Left ventricle myocardium inferior (tissue), 1 donor: Measurements from ENCODE around the gene ACOX3. TPM values are rescaled to one million over a fixed set of nuclear protein-coding genes. Genes with fewer than 3 reads are reported as not detected.

Source experiments
- DNase-seq: peaks from one replicate; pipeline ENCODE4 v3.0.0-alpha.2; 2020
- H3K27ac ChIP-seq: fragments of 200-600 bp; replicated peaks from 2 replicates; pipeline ENCODE4 v1.8.0; 2021
- H3K27me3 ChIP-seq: fragments of 200-600 bp; 2 replicates; pipeline ENCODE4 v1.8.0; 2021; ENCODE audit warnings: low read depth
- H3K36me3 ChIP-seq: fragments of 200-600 bp; 2 replicates; pipeline ENCODE4 v1.8.0; 2021
- H3K4me1 ChIP-seq: fragments of 200-600 bp; 2 replicates; pipeline ENCODE4 v1.8.0; 2021
- H3K4me3 ChIP-seq: fragments of 200-600 bp; 2 replicates; pipeline ENCODE4 v1.8.0; 2021; ENCODE audit warnings: mild to moderate bottlenecking, moderate library complexity
- H3K9me3 ChIP-seq: fragments of 200-600 bp; replicated peaks from 2 replicates; pipeline ENCODE4 v1.8.0; 2021
- CTCF ChIP-seq: fragments of 200-600 bp; IDR thresholded peaks from 2 replicates; pipeline ENCODE4 v1.8.0; 2021; ENCODE audit warnings: antibody characterized with exemption, mild to moderate bottlenecking, borderline replicate concordance
- intact Hi-C: fragments of 100-400 bp; cut with micrococcal nuclease; formaldehyde crosslinking; loops from one replicate; pipeline ENCODE4 v1.11.0; 2022
- total RNA-seq: library from RNA; stranded (reverse); fragmentation: NEBNext Ultra II Directional; extraction: Animal tissue kit (Norgen Biotek cat#: 25700); gene quantifications from one replicate; pipeline ENCODE4 v1.2.1, GENCODE V29; 2021
- donor health status: DM: no; HTN: yes; CAD: no; lungs with severe emphysema.

ACOX3 gene
- total RNA-seq, 1 donor from 2014 or later, result 22.0 TPM

- no peaks in the 10 kb centered on the region for H3K9me3 ChIP-seq
- peak overlapping the region; percentile 74 for H3K27ac ChIP-seq
- no peak for TF ChIP-seq CTCF
- DNase-seq, result peak; percentile 14
- peaks cover 45% of the 10 kb centered on the region for H3K36me3 ChIP-seq
- H3K4me1 ChIP-seq, result peaks cover 57% of the 10 kb centered on the region
- H3K27me3 ChIP-seq, result no peaks in the 10 kb centered on the region
- H3K4me3 ChIP-seq, result no peak overlapping the region
- intact Hi-C loops, result no loop called here
Measured at GRCh38 chr4:8384397-8385060, 56.0 kb downstream of the ACOX3 start.

GRCh38 chr4:8383451-8384160 lies 56.9 kb downstream of the ACOX3 start:
- no peak for TF ChIP-seq CTCF
- H3K4me3 ChIP-seq, result no peak overlapping the region
- H3K27me3 ChIP-seq, result no peaks in the 10 kb centered on the region
- H3K4me1 ChIP-seq, result peaks cover 66% of the 10 kb centered on the region
- H3K9me3 ChIP-seq, result no peaks in the 10 kb centered on the region
- H3K27ac ChIP-seq, result peak overlapping the region; percentile 74
- peak; percentile 27 for DNase-seq
- intact Hi-C loops, result no loop called here
- peaks cover 36% of the 10 kb centered on the region for H3K36me3 ChIP-seq

GRCh38 chr4:8383016-8383415 lies 57.5 kb downstream of the ACOX3 start:
- Histone ChIP-seq H3K4me1 (peaks cover 70% of the 10 kb centered on the region), H3K27ac (peak overlapping the region; percentile 74)

GRCh38 chr4:8381814-8382581 lies 58.5 kb downstream of the ACOX3 start:
- no peaks in the 10 kb centered on the region for H3K9me3 ChIP-seq
- no peak for TF ChIP-seq CTCF
- peaks cover 70% of the 10 kb centered on the region for H3K4me1 ChIP-seq
- peaks cover 26% of the 10 kb centered on the region for H3K36me3 ChIP-seq
- no peak overlapping the region for H3K4me3 ChIP-seq
- H3K27ac ChIP-seq, result peak overlapping the region; percentile 91
- peak; percentile 14 for DNase-seq
- H3K27me3 ChIP-seq, result no peaks in the 10 kb centered on the region
- intact Hi-C loops, result no loop called here

More at GRCh38 chr4:8383016-8383415, 57.5 kb downstream of the ACOX3 start:
- no peaks in the 10 kb centered on the region for H3K27me3 ChIP-seq
- TF ChIP-seq CTCF, result no peak
- H3K36me3 ChIP-seq, result peaks cover 30% of the 10 kb centered on the region
- intact Hi-C loops, result no loop called here
- no peak overlapping the region for H3K4me3 ChIP-seq
- peak; percentile 14 for DNase-seq
- no peaks in the 10 kb centered on the region for H3K9me3 ChIP-seq

- H3K4me3 ChIP-seq, result no peak overlapping the region
- peak; percentile 64 for DNase-seq
- H3K27me3 ChIP-seq, result no peaks in the 10 kb centered on the region
- no peak for TF ChIP-seq CTCF
- H3K36me3 ChIP-seq, result peaks cover 14% of the 10 kb centered on the region
- intact Hi-C loops, result no loop called here
- peaks cover 68% of the 10 kb centered on the region for H3K4me1 ChIP-seq
- H3K27ac ChIP-seq, result peak overlapping the region; percentile 91
- no peaks in the 10 kb centered on the region for H3K9me3 ChIP-seq
Measured at GRCh38 chr4:8380511-8381415, 59.8 kb downstream of the ACOX3 start.
